GM18520 (cell line): Measurements from ENCODE around the gene SENP6.
A peak's percentile ranks its signal among the peaks of the same experiment; 100 is the strongest.

Experiments used
- ATAC-seq: cut with Tn5 transposase; IDR thresholded peaks from one replicate; pipeline ENCODE4 v1.9.1; 2021; ENCODE audit not compliant: unreplicated experiment

SENP6 gene

GRCh38 chr6:75746221-75746620 is 144.5 kb downstream of the SENP6 start:
- ATAC-seq: no peak

GRCh38 chr6:75747152-75747992 is 145.7 kb downstream of the SENP6 start:
- ATAC-seq: no peak

- ATAC-seq: peak; percentile 3
Measured at GRCh38 chr6:75748003-75748742, 146.5 kb downstream of the SENP6 start.

- ATAC-seq: peak; percentile 70
Measured at GRCh38 chr6:75748743-75749538, 147.3 kb downstream of the SENP6 start, which contains the start of gene MYO6. Gene MYO6 (plus strand): TSS chr6:75749239. CDS start chr6:75817548, 68,309 bp downstream.

GRCh38 chr6:75751443-75751842 is 149.8 kb downstream of the SENP6 start:
- ATAC-seq: no peak

GRCh38 chr6:75752365-75752764 is 150.7 kb downstream of the SENP6 start:
- ATAC-seq: no peak

- no peak for ATAC-seq
Measured at GRCh38 chr6:75755704-75756103, 154.0 kb downstream of the SENP6 start.

- ATAC-seq: no peak
Measured at GRCh38 chr6:75757295-75757694, 155.6 kb downstream of the SENP6 start.

GRCh38 chr6:75758061-75758460 is 156.4 kb downstream of the SENP6 start:
- ATAC-seq: no peak

GRCh38 chr6:75759207-75759606 is 157.5 kb downstream of the SENP6 start:
- ATAC-seq: no peak

- ATAC-seq: no peak
Measured at GRCh38 chr6:75760320-75760719, 158.6 kb downstream of the SENP6 start.

- ATAC-seq: no peak
Measured at GRCh38 chr6:75761489-75761888, 159.8 kb downstream of the SENP6 start.

- ATAC-seq: no peak
Measured at GRCh38 chr6:75762063-75762462, 160.4 kb downstream of the SENP6 start.

GRCh38 chr6:75766387-75766786 is 164.7 kb downstream of the SENP6 start:
- ATAC-seq: no peak
